Mesenchymal stem cell (in vitro differentiated cells and primary cell): ENCODE measurements around the gene YTHDC1.
"Not testable (repeated sequence)": the region's sequence is repeated elsewhere in the genome, so short reads cannot be mapped to it uniquely, and the experiment has no call there.

Source experiments
- DNase-seq: peaks from one replicate; pipeline ENCODE4 v3.0.0-alpha.2; 2013
- H2AFZ ChIP-seq: one replicate; pipeline ENCODE4 v1.6.1; 2013; ENCODE audit warnings: low read depth, mild to moderate bottlenecking, control low read depth, inconsistent platforms, low read length, moderate library complexity
- H2AK5ac ChIP-seq: 2 replicates; pipeline ENCODE4 v1.6.1; 2013; ENCODE audit warnings: low read length, moderate library complexity, mild to moderate bottlenecking, inconsistent platforms; ENCODE audit not compliant: severe bottlenecking
- H2BK120ac ChIP-seq: one replicate; pipeline ENCODE4 v1.6.1; 2013; ENCODE audit warnings: low read depth, mild to moderate bottlenecking, inconsistent platforms, low read length, moderate library complexity
- H2BK12ac ChIP-seq, 2 experiments: one replicate each; pipeline ENCODE4 v1.6.1; 2013; ENCODE audit warnings: inconsistent platforms in 2 of 2, low read length in 2 of 2, mild to moderate bottlenecking in 2 of 2, moderate library complexity in 2 of 2, control low read depth in 1 of 2
- H2BK15ac ChIP-seq: one replicate; pipeline ENCODE4 v1.6.1; 2013; ENCODE audit warnings: mild to moderate bottlenecking, low read depth, inconsistent platforms; ENCODE audit not compliant: poor library complexity, severe bottlenecking
- H2BK5ac ChIP-seq: 2 replicates; pipeline ENCODE4 v1.6.1; 2013; ENCODE audit warnings: low read depth, mild to moderate bottlenecking, low read length, control low read depth, inconsistent platforms; ENCODE audit not compliant: poor library complexity, severe bottlenecking
- H3K14ac ChIP-seq, 2 experiments: one replicate each; pipeline ENCODE4 v1.6.1; 2013; ENCODE audit warnings: inconsistent platforms in 2 of 2, low read length in 2 of 2, control low read depth in 1 of 2, mild to moderate bottlenecking in 1 of 2, moderate library complexity in 1 of 2
- H3K18ac ChIP-seq, 2 experiments: one replicate each; pipeline ENCODE4 v1.6.1; 2013; ENCODE audit warnings: inconsistent platforms in 2 of 2, low read length in 2 of 2, control low read depth in 1 of 2, low read depth in 1 of 2, mild to moderate bottlenecking in 1 of 2
- H3K23ac ChIP-seq, 2 experiments: one replicate each; pipeline ENCODE4 v1.6.1; 2013; ENCODE audit warnings: inconsistent platforms in 2 of 2, low read length in 2 of 2, mild to moderate bottlenecking in 2 of 2, moderate library complexity in 2 of 2, control low read depth in 1 of 2
- H3K27ac ChIP-seq: 2 replicates; pipeline ENCODE4 v1.5.1; 2013; ENCODE audit warnings: mild to moderate bottlenecking, moderate library complexity, low read length, control low read depth, inconsistent platforms; ENCODE audit not compliant: poor library complexity, severe bottlenecking
- H3K27me3 ChIP-seq, 2 experiments: 2 replicates each; pipeline versions ENCODE4 v1.6.1 to v1.7.0; 2013; ENCODE audit warnings: low read length in 2 of 2, mild to moderate bottlenecking in 2 of 2, moderate library complexity in 2 of 2, control low read depth in 1 of 2, inconsistent platforms in 1 of 2; ENCODE audit not compliant: control insufficient read depth in 1 of 2, insufficient read depth in 1 of 2
- H3K36me3 ChIP-seq, 2 experiments: 2 replicates each; pipeline versions ENCODE4 v1.6.1 to v1.7.0; 2013; ENCODE audit warnings: low read length in 2 of 2, control low read depth in 1 of 2, inconsistent platforms in 1 of 2, low read depth in 1 of 2, mild to moderate bottlenecking in 1 of 2; ENCODE audit not compliant: insufficient read depth in 2 of 2, control insufficient read depth in 1 of 2
- H3K4ac ChIP-seq, 2 experiments: one replicate each; pipeline ENCODE4 v1.6.1; 2013; ENCODE audit warnings: inconsistent platforms in 2 of 2, low read length in 2 of 2, mild to moderate bottlenecking in 2 of 2, moderate library complexity in 2 of 2, control low read depth in 1 of 2, low read depth in 1 of 2
- H3K4me1 ChIP-seq: 2 replicates; pipeline ENCODE4 v1.6.1; 2013; ENCODE audit warnings: low read depth, low read length, control low read depth; ENCODE audit not compliant: control insufficient read depth, insufficient read depth
- H3K4me2 ChIP-seq: 2 replicates; pipeline ENCODE4 v1.6.1; 2013; ENCODE audit warnings: low read length, mild to moderate bottlenecking, inconsistent platforms; ENCODE audit not compliant: poor library complexity, severe bottlenecking
- H3K4me3 ChIP-seq, 2 experiments: 2 replicates each; pipeline versions ENCODE4 v1.5.1 to v1.7.0; 2013; ENCODE audit warnings: low read length in 2 of 2, mild to moderate bottlenecking in 2 of 2, control low read depth in 1 of 2, low read depth in 1 of 2; ENCODE audit not compliant: insufficient read depth in 1 of 2
- H3K79me1 ChIP-seq: replicated peaks from 2 replicates; pipeline ENCODE4 v1.6.1; 2013; ENCODE audit warnings: mild to moderate bottlenecking, control low read depth, low read length, inconsistent platforms; ENCODE audit not compliant: poor library complexity, severe bottlenecking
- H3K9ac ChIP-seq: 2 replicates; pipeline ENCODE4 v1.7.0; 2013; ENCODE audit warnings: mild to moderate bottlenecking, low read length, moderate library complexity
- H3K9me3 ChIP-seq: 2 replicates; pipeline ENCODE4 v1.7.0; 2013; ENCODE audit warnings: mild to moderate bottlenecking, low read length; ENCODE audit not compliant: control insufficient read depth
- H4K8ac ChIP-seq: one replicate; pipeline ENCODE4 v1.6.1; 2013; ENCODE audit warnings: inconsistent platforms, mild to moderate bottlenecking, low read length, moderate library complexity
- H4K91ac ChIP-seq: one replicate; pipeline ENCODE4 v1.6.1; 2013; ENCODE audit warnings: mild to moderate bottlenecking, low read length, inconsistent platforms
- WGBS: methylation state at CpG from one replicate; pipeline ENCODE4 v1.1.7; 2013; ENCODE audit warnings: mixed read lengths; 5-methylcytosine and 5-hydroxymethylcytosine counted together

YTHDC1 gene

GRCh38 chr4:68287704-68288392 lies 62.0 kb downstream of the YTHDC1 start:
- Histone ChIP-seq H3K9ac (no peak overlapping the region), H2BK12ac (no peak overlapping the region), H4K91ac (no peak overlapping the region), H3K23ac (no peak overlapping the region), H2AK5ac (no peak overlapping the region), H3K4ac (no peak overlapping the region), H3K9me3 (no peaks in the 10 kb centered on the region), H2BK120ac (no peak overlapping the region), H4K8ac (no peak overlapping the region), H2AFZ (no peak overlapping the region), H2BK15ac (no peak overlapping the region), H3K27me3 (no peaks in the 10 kb centered on the region), H3K27ac (peak overlapping the region; percentile 91), H3K4me3 (no peak overlapping the region), H3K4me2 (no peak overlapping the region), H3K79me1 (no peaks in the 10 kb centered on the region), H3K4me1 (no peaks in the 10 kb centered on the region), H3K36me3 (no peaks in the 10 kb centered on the region), H3K18ac (no peak overlapping the region), H3K14ac (no peak overlapping the region), H2BK5ac (peak overlapping the region; percentile 35)
- WGBS = 69% methylated on average over 2 of the region's 3 CpGs
- no peak for DNase-seq

- Histone ChIP-seq H2BK120ac (no peak overlapping the region), H4K8ac (no peak overlapping the region), H3K4me3 (no peak overlapping the region), H3K9ac (no peak overlapping the region), H3K27me3 (no peaks in the 10 kb centered on the region), H3K79me1 (no peaks in the 10 kb centered on the region), H2AFZ (no peak overlapping the region), H4K91ac (no peak overlapping the region), H2BK5ac (no peak overlapping the region), H3K23ac (no peak overlapping the region), H2BK12ac (no peak overlapping the region), H3K36me3 (no peaks in the 10 kb centered on the region), H2AK5ac (no peak overlapping the region), H3K27ac (no peak overlapping the region), H3K4ac (no peak overlapping the region), H2BK15ac (no peak overlapping the region), H3K4me2 (no peak overlapping the region), H3K9me3 (no peaks in the 10 kb centered on the region), H3K4me1 (no peaks in the 10 kb centered on the region), H3K14ac (no peak overlapping the region), H3K18ac (no peak overlapping the region)
- no peak for DNase-seq
- WGBS = 100% methylated on average over 2 of the region's 3 CpGs
Observed at GRCh38 chr4:68283714-68284113, 66.2 kb downstream of the YTHDC1 start.

- no peak overlapping the region for H3K4me3 ChIP-seq
- no peak overlapping the region for H4K8ac ChIP-seq
- no peak overlapping the region for H3K4me2 ChIP-seq
- 93% methylated on average over 2 of the region's 2 CpGs for WGBS
- H3K4ac ChIP-seq = no peak overlapping the region
- no peaks in the 10 kb centered on the region for H3K27me3 ChIP-seq
- H4K91ac ChIP-seq = no peak overlapping the region
- no peak overlapping the region for H2BK15ac ChIP-seq
- no peak overlapping the region for H3K23ac ChIP-seq
- H2BK12ac ChIP-seq = no peak overlapping the region
- H3K27ac ChIP-seq = no peak overlapping the region
- no peak overlapping the region for H3K14ac ChIP-seq
- peak overlapping the region; percentile 32 for H2AK5ac ChIP-seq
- H3K36me3 ChIP-seq = no peaks in the 10 kb centered on the region
- no peaks in the 10 kb centered on the region for H3K4me1 ChIP-seq
- no peaks in the 10 kb centered on the region for H3K9me3 ChIP-seq
- no peak overlapping the region for H2BK5ac ChIP-seq
- H2BK120ac ChIP-seq = no peak overlapping the region
- H3K18ac ChIP-seq = no peak overlapping the region
- no peaks in the 10 kb centered on the region for H3K79me1 ChIP-seq
- no peak for DNase-seq
- no peak overlapping the region for H3K9ac ChIP-seq
- no peak overlapping the region for H2AFZ ChIP-seq
Observed at GRCh38 chr4:68283095-68283494, 66.8 kb downstream of the YTHDC1 start.

GRCh38 chr4:68281796-68282740 lies 67.8 kb downstream of the YTHDC1 start:
- H4K91ac ChIP-seq, H3K9me3 ChIP-seq, H2AK5ac ChIP-seq, H2BK5ac ChIP-seq, H3K23ac ChIP-seq, H2AFZ ChIP-seq, H3K27ac ChIP-seq, H4K8ac ChIP-seq, H3K14ac ChIP-seq, H3K4me2 ChIP-seq, H3K4me3 ChIP-seq, H3K36me3 ChIP-seq, H3K4ac ChIP-seq, H3K18ac ChIP-seq, H3K9ac ChIP-seq, H3K27me3 ChIP-seq, H2BK120ac ChIP-seq, H2BK15ac ChIP-seq, H3K4me1 ChIP-seq, H2BK12ac ChIP-seq, H3K79me1 ChIP-seq, DNase-seq: not testable (repeated sequence)
- WGBS = 91% methylated on average over 8 of the region's 10 CpGs
